HL-60 (cell line): ENCODE measurements around the gene MYL9.

Source experiments
- DNase-seq, 2 experiments: peaks; one replicate each; pipeline ENCODE4 v3.0.0-alpha.2; 2010 to 2020; ENCODE audit warnings: low read depth in 1 of 2, low spot score in 1 of 2
- H3K27ac ChIP-seq: fragments of 250-450 bp; sonication (Bioruptor Pico); replicated peaks from 2 replicates; pipeline ENCODE4 v1.5.1; 2020; ENCODE audit warnings: mild to moderate bottlenecking, moderate library complexity
- H3K27me3 ChIP-seq: fragments of 250-450 bp; sonication (Bioruptor Pico); 2 replicates; pipeline ENCODE4 v1.5.1; 2021; ENCODE audit warnings: mild to moderate bottlenecking, moderate library complexity; ENCODE audit not compliant: insufficient read depth, poor library complexity, severe bottlenecking
- H3K4me3 ChIP-seq: replicated peaks from 2 replicates; pipeline ENCODE4 v1.5.1; 2011; ENCODE audit warnings: mild to moderate bottlenecking, control low read depth, low read length; ENCODE audit not compliant: insufficient read depth
- GABPA ChIP-seq: IDR thresholded peaks from 2 replicates; pipeline ENCODE4 v1.6.1; 2012; ENCODE audit warnings: low read depth
- POLR2AphosphoS5 ChIP-seq: IDR thresholded peaks from 2 replicates; pipeline ENCODE4 v1.6.1; 2012; ENCODE audit warnings: low read depth
- SPI1 ChIP-seq: IDR thresholded peaks from 2 replicates; pipeline ENCODE4 v1.6.1; 2012; ENCODE audit warnings: low read depth, mild to moderate bottlenecking, borderline replicate concordance
- TF ChIP-seq, protein P1 (sequence below): IDR thresholded peaks from 2 replicates; pipeline ENCODE4 v1.6.1; 2012; ENCODE audit warnings: low read depth; ENCODE audit not compliant: insufficient replicate concordance
- TF ChIP-seq, protein P2 (sequence below): IDR thresholded peaks from one replicate; pipeline ENCODE4 v1.5.1; 2011; ENCODE audit warnings: low read length, control low read depth, inconsistent platforms; ENCODE audit not compliant: insufficient read depth

Gene MYL9

DNA sequence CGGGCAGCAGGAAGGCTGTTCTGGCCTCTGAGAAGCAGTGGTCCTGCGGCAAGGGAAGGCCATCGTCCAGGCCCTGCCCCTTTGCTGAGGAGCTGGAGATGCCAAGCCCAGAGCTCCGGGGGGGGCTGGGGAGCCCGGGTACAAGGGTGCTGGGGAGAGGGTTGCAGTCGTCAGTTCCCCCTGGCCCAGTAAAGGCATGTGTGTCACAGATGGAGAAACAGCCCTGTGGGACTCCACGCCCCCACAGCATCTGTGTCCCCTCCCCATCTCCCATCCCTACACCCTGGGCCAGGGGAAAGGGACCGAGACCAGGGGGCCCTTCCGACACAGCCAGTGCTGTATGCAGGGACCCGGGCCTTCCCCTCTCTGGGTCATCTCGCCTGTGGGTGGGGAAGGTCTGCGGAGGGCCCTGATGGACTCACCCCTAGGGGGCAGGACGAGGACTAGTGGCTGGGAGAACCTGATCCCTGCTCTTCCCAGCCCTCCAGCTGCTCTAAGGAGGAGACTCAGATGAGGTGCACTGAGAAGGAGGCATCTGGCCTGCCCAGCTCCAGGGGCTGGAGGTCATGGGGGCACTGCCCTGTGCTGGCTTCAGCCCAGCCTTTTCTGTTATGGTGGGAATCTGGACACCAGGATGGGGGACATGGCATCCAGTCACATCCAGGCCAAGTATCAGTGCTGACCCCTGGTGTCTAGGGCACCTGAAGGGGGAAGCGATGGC is 609 bp downstream of the MYL9 start:
- no peak overlapping the region for H3K27ac ChIP-seq
- DNase-seq: no peak
- no peak for TF ChIP-seq GABPA
- no peak overlapping the region for H3K4me3 ChIP-seq
- peaks cover 9% of the 10 kb centered on the region for H3K27me3 ChIP-seq

DNA sequence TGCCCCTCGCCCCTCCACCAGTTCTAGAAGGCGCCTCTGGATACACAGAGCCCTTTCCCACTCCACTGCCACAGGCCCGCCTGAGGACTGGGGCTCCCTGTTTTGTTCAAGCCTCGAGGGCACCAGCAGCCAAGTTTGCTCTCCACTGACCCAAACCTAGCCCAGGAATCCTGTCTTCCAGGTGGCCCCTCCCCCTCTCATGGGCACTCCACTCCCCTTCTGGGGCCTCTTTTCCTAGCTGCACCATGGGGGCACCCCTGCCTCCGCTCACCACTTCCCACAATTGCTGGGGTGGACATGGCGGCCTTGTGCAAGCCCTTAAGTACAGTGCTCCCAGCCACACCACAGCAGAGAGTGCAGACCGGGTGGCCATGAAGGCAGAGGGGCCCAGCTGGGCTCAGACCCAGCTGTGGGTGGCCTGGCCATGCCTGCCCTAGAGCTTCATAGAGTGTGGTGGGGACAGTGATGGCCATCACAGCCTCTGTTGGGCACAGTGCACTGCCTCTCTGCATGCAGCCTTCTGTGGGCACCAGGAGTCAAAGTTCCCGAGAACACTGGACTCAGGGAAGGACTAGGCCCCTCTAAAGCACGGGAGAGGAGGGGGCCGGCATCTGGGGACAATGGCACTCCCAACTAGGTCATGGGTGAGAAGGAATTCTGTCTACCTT is 1.3 kb downstream of the MYL9 start:
- no peak overlapping the region for H3K4me3 ChIP-seq
- no peak overlapping the region for H3K27ac ChIP-seq
- DNase-seq: no peak
- peaks cover 9% of the 10 kb centered on the region for H3K27me3 ChIP-seq
- TF ChIP-seq, protein P1, sequence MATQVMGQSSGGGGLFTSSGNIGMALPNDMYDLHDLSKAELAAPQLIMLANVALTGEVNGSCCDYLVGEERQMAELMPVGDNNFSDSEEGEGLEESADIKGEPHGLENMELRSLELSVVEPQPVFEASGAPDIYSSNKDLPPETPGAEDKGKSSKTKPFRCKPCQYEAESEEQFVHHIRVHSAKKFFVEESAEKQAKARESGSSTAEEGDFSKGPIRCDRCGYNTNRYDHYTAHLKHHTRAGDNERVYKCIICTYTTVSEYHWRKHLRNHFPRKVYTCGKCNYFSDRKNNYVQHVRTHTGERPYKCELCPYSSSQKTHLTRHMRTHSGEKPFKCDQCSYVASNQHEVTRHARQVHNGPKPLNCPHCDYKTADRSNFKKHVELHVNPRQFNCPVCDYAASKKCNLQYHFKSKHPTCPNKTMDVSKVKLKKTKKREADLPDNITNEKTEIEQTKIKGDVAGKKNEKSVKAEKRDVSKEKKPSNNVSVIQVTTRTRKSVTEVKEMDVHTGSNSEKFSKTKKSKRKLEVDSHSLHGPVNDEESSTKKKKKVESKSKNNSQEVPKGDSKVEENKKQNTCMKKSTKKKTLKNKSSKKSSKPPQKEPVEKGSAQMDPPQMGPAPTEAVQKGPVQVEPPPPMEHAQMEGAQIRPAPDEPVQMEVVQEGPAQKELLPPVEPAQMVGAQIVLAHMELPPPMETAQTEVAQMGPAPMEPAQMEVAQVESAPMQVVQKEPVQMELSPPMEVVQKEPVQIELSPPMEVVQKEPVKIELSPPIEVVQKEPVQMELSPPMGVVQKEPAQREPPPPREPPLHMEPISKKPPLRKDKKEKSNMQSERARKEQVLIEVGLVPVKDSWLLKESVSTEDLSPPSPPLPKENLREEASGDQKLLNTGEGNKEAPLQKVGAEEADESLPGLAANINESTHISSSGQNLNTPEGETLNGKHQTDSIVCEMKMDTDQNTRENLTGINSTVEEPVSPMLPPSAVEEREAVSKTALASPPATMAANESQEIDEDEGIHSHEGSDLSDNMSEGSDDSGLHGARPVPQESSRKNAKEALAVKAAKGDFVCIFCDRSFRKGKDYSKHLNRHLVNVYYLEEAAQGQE: no peak
- TF ChIP-seq POLR2AphosphoS5 (no peak), GABPA (no peak), SPI1 (no peak)
- TF ChIP-seq, protein P2, sequence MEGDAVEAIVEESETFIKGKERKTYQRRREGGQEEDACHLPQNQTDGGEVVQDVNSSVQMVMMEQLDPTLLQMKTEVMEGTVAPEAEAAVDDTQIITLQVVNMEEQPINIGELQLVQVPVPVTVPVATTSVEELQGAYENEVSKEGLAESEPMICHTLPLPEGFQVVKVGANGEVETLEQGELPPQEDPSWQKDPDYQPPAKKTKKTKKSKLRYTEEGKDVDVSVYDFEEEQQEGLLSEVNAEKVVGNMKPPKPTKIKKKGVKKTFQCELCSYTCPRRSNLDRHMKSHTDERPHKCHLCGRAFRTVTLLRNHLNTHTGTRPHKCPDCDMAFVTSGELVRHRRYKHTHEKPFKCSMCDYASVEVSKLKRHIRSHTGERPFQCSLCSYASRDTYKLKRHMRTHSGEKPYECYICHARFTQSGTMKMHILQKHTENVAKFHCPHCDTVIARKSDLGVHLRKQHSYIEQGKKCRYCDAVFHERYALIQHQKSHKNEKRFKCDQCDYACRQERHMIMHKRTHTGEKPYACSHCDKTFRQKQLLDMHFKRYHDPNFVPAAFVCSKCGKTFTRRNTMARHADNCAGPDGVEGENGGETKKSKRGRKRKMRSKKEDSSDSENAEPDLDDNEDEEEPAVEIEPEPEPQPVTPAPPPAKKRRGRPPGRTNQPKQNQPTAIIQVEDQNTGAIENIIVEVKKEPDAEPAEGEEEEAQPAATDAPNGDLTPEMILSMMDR: no peak

DNA sequence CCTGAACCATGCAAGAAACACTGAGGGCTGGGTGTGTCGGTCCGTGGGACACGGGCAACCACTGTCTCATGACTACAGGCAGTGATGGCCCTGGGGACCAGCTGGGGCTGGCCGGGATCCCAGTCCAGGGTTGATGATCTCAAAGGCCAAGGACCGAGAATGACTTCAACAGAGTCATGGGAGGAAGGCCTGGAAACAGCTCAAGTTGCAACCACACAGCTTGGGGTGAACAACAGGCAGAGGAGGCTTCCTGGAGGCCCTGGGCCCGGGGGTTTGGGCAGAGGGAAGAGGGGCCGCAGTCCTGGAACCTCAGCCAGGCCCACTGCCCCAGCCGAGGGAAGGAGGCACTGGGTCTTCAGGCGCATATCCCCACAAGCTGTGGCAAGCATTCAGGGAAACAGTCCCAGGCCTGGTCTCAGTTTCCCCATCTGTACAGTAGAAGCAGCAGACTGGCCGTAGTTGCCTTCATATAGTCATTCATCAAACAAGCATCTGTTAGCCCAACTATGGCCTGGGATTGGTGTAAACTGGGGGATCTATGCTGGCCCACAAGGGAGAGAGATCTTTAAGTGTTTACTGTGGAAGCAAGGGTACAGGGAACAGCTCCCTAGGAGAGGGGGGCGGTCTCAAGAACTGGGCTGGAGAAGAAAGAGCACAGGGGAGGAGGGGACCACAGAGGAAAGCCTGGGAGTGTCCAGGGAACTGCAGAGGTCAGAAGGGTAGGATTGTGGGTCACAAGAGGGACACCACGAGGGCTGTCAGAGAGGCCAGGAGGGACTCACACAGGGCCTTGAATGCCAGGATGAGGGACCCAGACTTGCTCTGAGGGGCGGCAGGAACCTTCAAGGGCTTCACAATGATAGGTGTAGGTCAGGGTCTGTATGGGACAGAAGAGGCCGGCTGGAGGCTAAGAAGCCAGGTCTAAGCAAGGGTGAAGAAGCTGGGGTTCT is 2.1 kb downstream of the MYL9 start:
- Histone ChIP-seq H3K27ac (no peak overlapping the region), H3K4me3 (no peak overlapping the region), H3K27me3 (peaks cover 9% of the 10 kb centered on the region)
- DNase-seq: no peak
- TF ChIP-seq, protein P1: no peak
- TF ChIP-seq GABPA (no peak), POLR2AphosphoS5 (no peak), SPI1 (no peak)
- TF ChIP-seq, protein P2: no peak
